Body of pancreas (tissue), 4 donors: Measurements from ENCODE around the gene PRRX1.

ENCODE experiments used
- CTCF ChIP-seq, 7 experiments: fragments of 450-650 bp in 4 of 7; fragments of 200-600 bp in 3 of 7; sonication (generic) in 3 of 7; IDR thresholded peaks; one replicate each; pipeline ENCODE4 v1.5.1; 2016 to 2019; ENCODE audit warnings: antibody characterized with exemption in 7 of 7
- POLR2A ChIP-seq, 3 donors: fragments of 450-650 bp; IDR thresholded peaks; one replicate each; pipeline ENCODE4 v1.6.1; 2016; ENCODE audit warnings: antibody characterized with exemption in 3 of 3, mild to moderate bottlenecking in 2 of 3

- no peak for TF ChIP-seq CTCF (IDR thresholded peaks at IDR 0.05)
- TF ChIP-seq POLR2A (IDR thresholded peaks at IDR 0.05): no peak
Measured at GRCh38 chr1:170705981-170706380, 42.0 kb downstream of the PRRX1 start.
